HFFc6 (cell line): ENCODE measurements around the gene SHC3. TPM values are rescaled to one million over a fixed set of nuclear protein-coding genes. Genes with fewer than 3 reads are reported as not detected.

Experiments
- DNase-seq: peaks from one replicate; pipeline ENCODE4 v3.0.0-alpha.2; 2018
- H3K27ac Mint-ChIP-seq: 2 replicates; pipeline ENCODE4 v1.8.0; 2020; ENCODE audit warnings: mild to moderate bottlenecking, mixed read lengths
- H3K27me3 Mint-ChIP-seq: 2 replicates; pipeline ENCODE4 v1.8.0; 2021; ENCODE audit warnings: mild to moderate bottlenecking, moderate library complexity, mixed read lengths; ENCODE audit not compliant: insufficient read depth
- H3K36me3 Mint-ChIP-seq: 2 replicates; pipeline ENCODE4 v1.8.0; 2021; ENCODE audit warnings: low read depth, mixed read lengths
- H3K4me1 Mint-ChIP-seq: 2 replicates; pipeline ENCODE4 v1.8.0; 2020; ENCODE audit warnings: low read depth, mixed read lengths
- H3K4me3 Mint-ChIP-seq: 2 replicates; pipeline ENCODE4 v1.8.0; 2020; ENCODE audit warnings: mild to moderate bottlenecking, moderate library complexity, mixed read lengths
- H3K9me3 Mint-ChIP-seq: 2 replicates; pipeline ENCODE4 v1.8.0; 2020; ENCODE audit warnings: mild to moderate bottlenecking, mixed read lengths
- total RNA-seq, 6 experiments: library from RNA; stranded (reverse); fragmentation: NEBNext Ultra II Directional; extraction: Animal tissue kit (Norgen Biotek cat#: 25700); gene quantifications; 2 replicates in 1 of 6; 3 replicates in 5 of 6; pipeline ENCODE4 v1.2.3, GENCODE V29; 2021
- TF ChIP-seq, protein P1 (sequence below): fragments of 200-600 bp; sonication (generic); IDR thresholded peaks from 2 replicates; pipeline ENCODE4 v1.5.0; 2021; ENCODE audit warnings: antibody characterized with exemption, mild to moderate bottlenecking

The SHC3 gene
- total RNA-seq, 6 experiments from 2014 or later, result 0.28 to 1.9 (median 0.42) TPM

DNA sequence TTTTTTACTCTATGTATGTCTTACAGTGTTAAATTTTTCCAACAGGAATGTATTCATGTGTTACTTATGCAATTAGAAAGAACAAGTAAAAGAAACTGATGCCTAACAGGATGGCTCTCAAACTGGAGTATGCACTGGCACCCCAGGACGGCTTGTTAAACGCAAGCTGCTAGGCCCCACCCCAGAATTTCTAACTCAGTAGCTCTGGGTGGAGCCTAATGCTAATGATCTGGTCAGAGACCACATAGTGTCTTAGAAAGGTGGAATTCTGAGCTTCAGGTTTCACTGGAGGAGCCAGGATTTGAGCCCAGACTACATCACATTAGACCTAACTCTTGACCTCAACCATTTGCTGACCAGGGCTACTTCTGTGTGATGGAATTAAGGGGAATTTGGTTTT lies 34.4 kb downstream of the SHC3 start:
- no peaks in the 10 kb centered on the region for H3K27me3 Mint-ChIP-seq
- no peak overlapping the region for H3K4me3 Mint-ChIP-seq
- no peak for DNase-seq
- H3K9me3 Mint-ChIP-seq, result no peaks in the 10 kb centered on the region
- H3K36me3 Mint-ChIP-seq, result no peaks in the 10 kb centered on the region
- H3K27ac Mint-ChIP-seq, result no peak overlapping the region
- TF ChIP-seq, protein P1, sequence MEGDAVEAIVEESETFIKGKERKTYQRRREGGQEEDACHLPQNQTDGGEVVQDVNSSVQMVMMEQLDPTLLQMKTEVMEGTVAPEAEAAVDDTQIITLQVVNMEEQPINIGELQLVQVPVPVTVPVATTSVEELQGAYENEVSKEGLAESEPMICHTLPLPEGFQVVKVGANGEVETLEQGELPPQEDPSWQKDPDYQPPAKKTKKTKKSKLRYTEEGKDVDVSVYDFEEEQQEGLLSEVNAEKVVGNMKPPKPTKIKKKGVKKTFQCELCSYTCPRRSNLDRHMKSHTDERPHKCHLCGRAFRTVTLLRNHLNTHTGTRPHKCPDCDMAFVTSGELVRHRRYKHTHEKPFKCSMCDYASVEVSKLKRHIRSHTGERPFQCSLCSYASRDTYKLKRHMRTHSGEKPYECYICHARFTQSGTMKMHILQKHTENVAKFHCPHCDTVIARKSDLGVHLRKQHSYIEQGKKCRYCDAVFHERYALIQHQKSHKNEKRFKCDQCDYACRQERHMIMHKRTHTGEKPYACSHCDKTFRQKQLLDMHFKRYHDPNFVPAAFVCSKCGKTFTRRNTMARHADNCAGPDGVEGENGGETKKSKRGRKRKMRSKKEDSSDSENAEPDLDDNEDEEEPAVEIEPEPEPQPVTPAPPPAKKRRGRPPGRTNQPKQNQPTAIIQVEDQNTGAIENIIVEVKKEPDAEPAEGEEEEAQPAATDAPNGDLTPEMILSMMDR, result no peak
- peaks cover 14% of the 10 kb centered on the region for H3K4me1 Mint-ChIP-seq

DNA sequence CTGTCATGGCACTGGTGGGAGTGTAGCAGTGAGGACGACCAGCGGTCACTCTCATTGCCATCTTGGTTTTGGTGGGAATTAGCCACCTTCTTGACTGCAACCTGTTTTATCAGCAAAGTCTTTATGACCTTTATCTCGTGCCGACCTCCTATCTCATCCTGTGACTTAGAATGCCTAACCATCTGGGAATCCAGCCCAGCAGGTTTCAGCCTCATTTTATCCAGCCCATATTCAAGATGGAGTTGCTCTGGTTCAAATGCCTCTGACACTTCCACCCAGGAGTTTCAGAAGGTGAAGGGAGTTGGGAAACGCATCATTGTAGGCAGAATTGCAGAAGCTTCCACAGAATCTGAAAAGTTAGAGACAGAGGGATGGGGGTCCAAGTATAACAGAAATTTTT lies 35.4 kb downstream of the SHC3 start:
- no peak overlapping the region for H3K4me3 Mint-ChIP-seq
- DNase-seq, result no peak
- H3K36me3 Mint-ChIP-seq, result no peaks in the 10 kb centered on the region
- TF ChIP-seq, protein P1, result no peak
- H3K9me3 Mint-ChIP-seq, result no peaks in the 10 kb centered on the region
- no peaks in the 10 kb centered on the region for H3K27me3 Mint-ChIP-seq
- H3K4me1 Mint-ChIP-seq, result peaks cover 23% of the 10 kb centered on the region
- no peak overlapping the region for H3K27ac Mint-ChIP-seq

DNA sequence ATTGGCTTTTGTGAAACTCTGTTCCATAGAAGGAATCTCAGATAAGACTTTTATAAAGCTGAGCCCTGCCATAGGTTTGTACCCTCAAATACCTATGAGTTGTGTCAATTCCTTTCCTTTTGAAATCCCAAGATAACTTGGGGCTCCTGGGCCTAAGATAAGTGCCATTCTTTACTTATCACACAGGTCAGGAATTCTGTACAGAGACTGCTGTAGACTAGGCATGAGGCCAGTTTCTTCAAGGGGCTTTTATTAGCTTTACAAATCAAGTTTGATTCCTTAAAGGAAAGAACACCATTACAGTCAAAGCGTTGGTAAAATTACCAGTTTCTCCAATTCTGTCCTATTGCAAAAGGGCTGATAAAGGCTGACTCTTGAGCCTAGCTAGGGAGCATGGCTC lies 39.2 kb downstream of the SHC3 start:
- H3K27me3 Mint-ChIP-seq, result no peaks in the 10 kb centered on the region
- TF ChIP-seq, protein P1, result no peak
- no peaks in the 10 kb centered on the region for H3K9me3 Mint-ChIP-seq
- peak overlapping the region; percentile 27; the same call in 1 of the 2 replicates for H3K4me3 Mint-ChIP-seq
- 0 out of 2 replicates have a peak, but pooled peaks cover 6% of the 10 kb centered on the region for H3K36me3 Mint-ChIP-seq
- peaks cover 48% of the 10 kb centered on the region for H3K4me1 Mint-ChIP-seq
- peak overlapping the region; percentile 81 for H3K27ac Mint-ChIP-seq
- DNase-seq, result no peak

DNA sequence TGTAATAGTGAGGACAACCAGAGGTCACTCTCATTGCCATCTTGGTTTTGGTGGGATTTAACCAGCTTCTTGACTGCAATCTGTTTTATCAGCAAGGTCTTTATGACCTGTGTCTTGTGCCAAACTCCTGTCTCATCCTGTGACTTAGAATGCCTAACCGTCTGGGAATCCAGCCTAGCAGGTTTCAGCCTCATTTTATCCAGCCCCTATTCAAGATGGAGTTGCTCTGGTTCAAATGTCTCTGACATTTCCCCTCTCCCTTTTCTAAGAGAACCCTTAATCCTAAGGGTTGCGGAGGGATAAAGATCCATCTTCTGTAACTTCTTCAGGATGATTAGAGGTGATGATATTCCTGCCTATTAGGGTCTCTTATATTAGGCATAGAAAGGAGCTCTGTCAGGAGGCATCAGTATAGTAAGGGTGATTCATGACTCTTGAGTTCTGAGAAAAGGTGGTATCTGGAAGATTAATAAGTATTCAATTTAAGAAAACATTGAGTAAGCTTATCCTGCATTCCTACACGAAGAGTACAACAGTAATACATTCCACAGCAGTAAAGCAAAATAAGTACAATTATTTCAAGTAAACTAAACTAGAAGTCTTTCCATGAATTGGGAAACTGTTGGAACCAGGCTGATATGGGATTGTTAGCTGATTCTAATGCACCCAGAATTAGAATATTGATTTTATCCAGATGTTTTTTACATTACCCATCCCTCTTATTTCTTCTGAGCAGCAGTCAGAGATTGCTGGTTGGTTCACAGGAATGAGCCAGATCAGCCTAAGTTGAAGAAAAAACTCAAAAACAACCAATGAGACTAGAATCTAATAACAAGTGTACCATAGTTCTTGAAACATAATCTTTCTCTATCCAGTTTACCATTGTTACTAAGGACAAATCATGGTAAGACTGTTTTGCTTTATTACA lies 39.9 kb downstream of the SHC3 start:
- peak; percentile 53 for DNase-seq
- peaks cover 48% of the 10 kb centered on the region for H3K4me1 Mint-ChIP-seq
- H3K36me3 Mint-ChIP-seq, result 0 out of 2 replicates have a peak, but pooled peaks cover 6% of the 10 kb centered on the region
- TF ChIP-seq, protein P1, result no peak
- peak overlapping the region; percentile 81 for H3K27ac Mint-ChIP-seq
- 0 out of 2 replicates have a peak, but pooled peaks cover 4% of the 10 kb centered on the region for H3K9me3 Mint-ChIP-seq
- H3K4me3 Mint-ChIP-seq, result peak overlapping the region; percentile 27; the same call in 1 of the 2 replicates
- no peaks in the 10 kb centered on the region for H3K27me3 Mint-ChIP-seq

DNA sequence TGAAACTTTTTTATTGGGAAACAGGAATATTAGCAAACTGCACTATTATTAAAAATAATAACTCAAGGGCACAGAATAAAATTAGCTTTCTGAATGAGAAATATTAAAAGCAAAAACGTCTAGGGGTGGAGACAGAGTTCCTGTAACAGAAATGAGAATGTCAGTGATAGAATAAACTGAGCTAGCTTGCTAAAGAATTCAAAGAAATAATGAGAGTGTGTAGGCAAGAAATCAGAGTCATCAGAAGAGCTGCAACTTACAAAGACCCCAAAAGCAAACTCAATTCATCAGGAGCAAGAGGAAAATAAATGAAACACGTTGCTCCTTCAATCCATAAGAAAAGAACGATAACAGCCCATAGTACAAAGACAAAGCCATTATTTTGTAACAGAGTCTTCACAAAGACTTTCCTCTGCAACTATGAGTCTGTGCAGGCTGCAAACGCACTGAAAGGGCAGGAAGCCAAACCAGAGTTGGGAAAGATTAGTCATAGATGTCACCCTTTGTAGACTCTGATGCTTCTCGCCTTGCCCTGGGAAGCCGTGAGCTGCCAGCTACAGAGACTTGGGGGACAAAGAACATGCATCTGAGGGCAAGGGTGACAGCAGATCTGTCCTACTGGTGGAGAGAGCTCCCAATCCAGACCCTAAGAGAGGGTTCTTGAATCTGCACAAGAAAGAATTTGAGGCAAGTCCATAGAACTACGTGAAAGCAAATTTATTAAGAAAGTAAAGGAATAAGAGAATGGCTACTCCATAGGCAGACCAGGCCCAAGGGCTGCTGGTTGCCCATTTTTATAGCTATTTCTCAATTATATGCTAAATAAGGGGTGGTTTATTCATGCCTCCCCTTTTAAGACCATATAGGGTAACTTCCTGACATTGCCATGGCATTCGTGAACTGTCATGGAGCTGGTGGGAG lies 40.8 kb downstream of the SHC3 start:
- Mint-ChIP-seq H3K4me3 (peak overlapping the region; percentile 55), H3K27ac (peak overlapping the region; percentile 81), H3K9me3 (peaks cover 7% of the 10 kb centered on the region; the same call in 1 of the 2 replicates), H3K4me1 (peaks cover 48% of the 10 kb centered on the region), H3K36me3 (0 out of 2 replicates have a peak, but pooled peaks cover 6% of the 10 kb centered on the region), H3K27me3 (no peaks in the 10 kb centered on the region)
- TF ChIP-seq, protein P1, result no peak
- peak; percentile 90 for DNase-seq
